COR-L47 (cell line): ENCODE results near the gene SLC6A9.
A peak's percentile ranks its signal among the peaks of the same experiment; 100 is the strongest.

ENCODE experiments used
- DNase-seq: peaks from one replicate; lab custom pipeline; 2025; lab: John Stamatoyannopoulos, UW

Gene SLC6A9

DNA sequence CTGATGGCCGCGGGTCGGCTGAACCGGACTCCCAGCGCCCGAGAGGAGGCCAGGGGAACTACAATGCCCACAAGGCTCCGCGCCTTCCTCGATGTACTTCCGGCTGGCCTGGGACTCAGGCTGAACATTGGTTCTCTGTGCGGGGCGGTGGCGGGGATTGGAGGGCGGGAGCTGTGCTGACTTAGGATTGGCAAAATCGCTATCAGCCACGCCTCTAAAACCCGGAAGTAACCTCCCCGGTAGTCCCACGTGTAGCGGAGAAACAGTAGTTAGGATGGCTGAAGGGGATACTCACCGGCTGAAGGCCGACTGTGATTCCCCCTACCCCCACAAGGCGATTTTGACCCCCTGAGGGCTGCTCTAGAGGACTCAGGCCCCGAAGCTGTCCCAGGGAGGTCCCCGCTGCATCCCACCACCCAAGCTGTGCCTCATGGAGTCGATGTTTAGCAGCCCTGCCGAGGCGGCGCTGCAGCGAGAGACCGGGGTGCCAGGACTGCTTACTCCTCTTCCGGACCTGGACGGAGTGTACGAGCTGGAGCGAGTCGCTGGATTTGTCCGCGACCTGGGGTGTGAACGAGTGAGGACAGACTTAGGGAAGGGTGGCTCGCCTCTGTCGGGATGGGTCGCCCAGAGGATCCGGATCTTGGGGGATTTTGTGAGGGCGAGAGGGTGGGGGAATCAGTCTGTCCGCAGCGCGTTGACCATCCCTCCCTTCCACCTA lies 61.4 kb downstream of the SLC6A9 start, which contains the start of gene DPH2:
DPH2 (plus strand) TSS at position 265 of the 721 bp plus-strand sequence; CDS start at position 431, 166 bp downstream.
- DNase-seq = peak; percentile 90

GRCh38 chr1:43969416-43969745 lies 61.9 kb downstream of the SLC6A9 start:
- DNase-seq = no peak

DNA sequence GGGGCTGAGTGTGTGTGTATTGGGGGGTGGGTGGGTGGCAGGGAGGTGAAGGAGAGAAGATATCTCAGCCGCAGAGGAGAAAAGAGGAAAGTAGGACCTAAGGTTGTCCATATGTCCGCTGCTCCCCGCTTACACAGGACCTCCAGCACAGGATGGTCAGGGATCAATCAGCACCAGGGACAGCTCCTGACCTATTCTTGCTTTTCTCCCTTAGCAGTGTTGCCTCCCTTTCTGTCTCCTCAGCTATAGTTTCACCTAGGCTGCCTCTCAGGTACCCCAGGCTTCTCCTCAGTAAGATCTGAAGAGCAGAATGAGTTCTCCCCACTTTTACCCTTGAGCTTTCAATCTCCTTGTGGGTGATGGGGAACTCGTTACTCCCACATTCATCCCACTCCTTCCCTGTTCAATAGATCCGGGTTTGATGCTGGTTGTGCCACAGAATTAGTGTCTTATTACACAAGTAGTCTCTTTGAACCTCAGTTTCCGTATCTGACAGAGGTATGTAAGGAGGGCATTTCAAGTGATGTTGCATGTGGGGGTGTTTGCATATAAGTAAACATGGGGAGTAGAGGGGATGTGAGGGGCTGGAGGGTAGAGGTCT lies 62.8 kb downstream of the SLC6A9 start:
- no peak for DNase-seq

DNA sequence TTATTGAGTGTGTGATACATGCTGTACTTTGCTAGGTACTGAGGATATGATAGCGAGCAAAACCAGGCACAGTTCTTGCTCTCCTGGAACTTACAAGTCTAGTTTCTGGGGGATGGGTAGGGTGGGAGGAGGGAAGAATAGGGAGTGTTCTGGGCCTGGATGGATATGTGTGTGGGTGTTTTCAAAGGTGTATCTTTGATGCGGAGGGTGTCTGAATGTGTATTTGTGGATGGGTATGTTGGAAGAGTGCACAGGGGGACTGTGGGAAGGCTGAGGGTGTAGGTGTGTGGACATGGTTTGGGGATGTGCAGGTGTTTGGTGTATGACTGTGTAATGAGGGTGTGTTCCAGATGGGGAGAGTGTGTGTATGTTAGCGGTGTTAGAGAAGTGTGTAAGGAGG lies 65.9 kb downstream of the SLC6A9 start:
- DNase-seq = no peak

DNA sequence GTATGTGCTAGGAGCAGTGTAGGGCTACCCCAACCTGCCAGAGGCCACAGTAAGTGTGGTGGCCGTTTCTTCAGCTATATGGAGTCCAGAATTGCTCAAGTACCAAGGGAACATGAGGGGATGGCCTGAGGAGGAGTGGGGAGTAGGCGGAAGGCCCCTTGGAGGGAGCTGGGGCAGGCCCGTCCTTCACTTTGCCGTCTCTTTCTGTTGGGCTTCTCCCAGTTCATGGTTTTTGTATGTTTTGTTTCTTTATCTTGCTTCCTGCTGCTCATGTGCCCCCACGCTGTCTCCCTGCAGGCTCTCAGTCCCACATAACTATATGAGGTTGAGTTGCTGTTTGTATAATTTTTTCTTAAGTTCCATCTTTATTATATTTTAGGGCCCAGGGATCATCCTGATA lies 67.4 kb downstream of the SLC6A9 start:
- no peak for DNase-seq

- no peak for DNase-seq
Observed at GRCh38 chr1:43963006-43963405, 68.3 kb downstream of the SLC6A9 start.

GRCh38 chr1:43962324-43962723 lies 68.9 kb downstream of the SLC6A9 start:
- DNase-seq = no peak

GRCh38 chr1:43961692-43962091 lies 69.6 kb downstream of the SLC6A9 start:
- DNase-seq = no peak

DNA sequence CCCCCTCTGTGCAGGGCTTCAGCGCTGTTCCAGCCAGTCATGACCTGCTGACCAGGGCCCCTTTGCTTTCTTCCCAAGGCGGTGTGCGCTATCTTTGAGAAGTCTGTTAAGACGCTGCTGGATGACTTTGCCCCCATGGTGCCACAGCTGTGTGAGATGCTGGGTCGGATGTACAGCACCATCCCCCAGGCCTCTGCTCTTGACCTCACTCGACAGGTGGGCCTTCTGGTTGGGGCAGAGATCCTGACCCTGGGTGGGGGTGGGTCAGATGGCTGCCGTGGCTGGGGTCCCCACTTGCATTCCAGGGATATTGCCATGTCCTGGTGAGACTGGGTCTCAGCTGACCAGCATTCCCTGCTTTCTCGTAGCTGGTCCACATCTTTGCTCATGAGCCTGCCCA lies 70.5 kb downstream of the SLC6A9 start:
- no peak for DNase-seq

GRCh38 chr1:43958351-43959255 lies 72.7 kb downstream of the SLC6A9 start:
- DNase-seq = no peak

- no peak for DNase-seq
Observed at GRCh38 chr1:43957407-43958040, 73.7 kb downstream of the SLC6A9 start.

- no peak for DNase-seq
Observed at GRCh38 chr1:43956234-43956633, 75.0 kb downstream of the SLC6A9 start.

- DNase-seq = no peak
Observed at GRCh38 chr1:43954036-43954435, 77.2 kb downstream of the SLC6A9 start.

- DNase-seq = no peak
Observed at GRCh38 chr1:43953361-43953760, 77.9 kb downstream of the SLC6A9 start.

GRCh38 chr1:43952731-43953346 lies 78.4 kb downstream of the SLC6A9 start:
- DNase-seq = peak; percentile 84

- no peak for DNase-seq
Observed at GRCh38 chr1:43951021-43951985, 80.0 kb downstream of the SLC6A9 start.

- DNase-seq = no peak
Observed at GRCh38 chr1:43949678-43950077, 81.6 kb downstream of the SLC6A9 start.

GRCh38 chr1:43947874-43948437 lies 83.3 kb downstream of the SLC6A9 start:
- no peak for DNase-seq

- DNase-seq = no peak
Observed at GRCh38 chr1:43947061-43947873, 84.0 kb downstream of the SLC6A9 start.
